A673 (cell line): Measurements from ENCODE around the gene MLLT11.

Source experiments
- EZH2 ChIP-seq: fragments of 200-600 bp; sonication (generic); IDR thresholded peaks from 2 replicates; pipeline ENCODE4 v1.6.1; 2017; ENCODE audit warnings: borderline replicate concordance, low read depth, mild to moderate bottlenecking, mixed read lengths, antibody characterized with exemption, low read length; ENCODE audit not compliant: poor library complexity, severe bottlenecking
- TF ChIP-seq, protein P1 (sequence below): fragments of 300-800, 200-600 bp; sonication (generic); conservative IDR thresholded peaks from 2 replicates; pipeline ENCODE4 v1.5.1; 2017; ENCODE audit warnings: low read depth, mild to moderate bottlenecking, antibody characterized with exemption, low read length, moderate library complexity, mixed read lengths

DNA sequence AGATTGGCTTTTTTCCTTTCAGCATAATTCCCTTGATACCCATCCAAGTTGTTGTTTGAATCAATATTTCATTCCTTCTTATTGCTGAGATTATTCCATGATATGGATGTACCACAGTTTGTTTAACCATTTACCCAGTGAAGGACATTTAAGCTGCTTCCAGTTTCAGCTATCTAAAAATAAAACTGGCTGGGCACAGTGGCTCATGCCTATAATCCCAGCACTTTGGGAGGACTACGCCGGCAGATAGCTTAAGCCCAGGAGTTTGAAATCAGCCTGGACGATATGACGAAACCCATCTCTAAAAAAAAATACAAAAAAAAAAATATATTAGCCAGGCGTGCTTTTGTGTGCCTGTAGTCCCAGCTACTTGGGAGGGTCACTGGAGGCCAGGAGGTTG is 53.7 kb downstream of the MLLT11 start:
- TF ChIP-seq, protein P1, sequence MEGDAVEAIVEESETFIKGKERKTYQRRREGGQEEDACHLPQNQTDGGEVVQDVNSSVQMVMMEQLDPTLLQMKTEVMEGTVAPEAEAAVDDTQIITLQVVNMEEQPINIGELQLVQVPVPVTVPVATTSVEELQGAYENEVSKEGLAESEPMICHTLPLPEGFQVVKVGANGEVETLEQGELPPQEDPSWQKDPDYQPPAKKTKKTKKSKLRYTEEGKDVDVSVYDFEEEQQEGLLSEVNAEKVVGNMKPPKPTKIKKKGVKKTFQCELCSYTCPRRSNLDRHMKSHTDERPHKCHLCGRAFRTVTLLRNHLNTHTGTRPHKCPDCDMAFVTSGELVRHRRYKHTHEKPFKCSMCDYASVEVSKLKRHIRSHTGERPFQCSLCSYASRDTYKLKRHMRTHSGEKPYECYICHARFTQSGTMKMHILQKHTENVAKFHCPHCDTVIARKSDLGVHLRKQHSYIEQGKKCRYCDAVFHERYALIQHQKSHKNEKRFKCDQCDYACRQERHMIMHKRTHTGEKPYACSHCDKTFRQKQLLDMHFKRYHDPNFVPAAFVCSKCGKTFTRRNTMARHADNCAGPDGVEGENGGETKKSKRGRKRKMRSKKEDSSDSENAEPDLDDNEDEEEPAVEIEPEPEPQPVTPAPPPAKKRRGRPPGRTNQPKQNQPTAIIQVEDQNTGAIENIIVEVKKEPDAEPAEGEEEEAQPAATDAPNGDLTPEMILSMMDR = no peak
- no peak for TF ChIP-seq EZH2
